Testis (tissue), 2 donors: ENCODE measurements around the gene PFKP.

Source experiments
- CTCF ChIP-seq, 3 experiments: fragments of 450-650 bp in 2 of 3; fragments of 200-600 bp in 1 of 3; sonication (generic) in 1 of 3; IDR thresholded peaks; one replicate each; pipeline ENCODE4 v1.5.1; 2016 to 2019; ENCODE audit warnings: antibody characterized with exemption in 3 of 3, mild to moderate bottlenecking in 2 of 3, moderate library complexity in 1 of 3
- POLR2A ChIP-seq: fragments of 450-650 bp; IDR thresholded peaks from one replicate; pipeline ENCODE4 v1.6.1; 2017; ENCODE audit warnings: antibody characterized with exemption, mild to moderate bottlenecking, moderate library complexity

- TF ChIP-seq POLR2A: no peak
- no peak for TF ChIP-seq CTCF (IDR thresholded peaks at IDR 0.05)
Observed at GRCh38 chr10:3066317-3067117, 831 bp upstream of the PFKP start.
